H1 (cell line): ENCODE measurements around the gene CGNL1. TPM values are rescaled to one million over a fixed set of nuclear protein-coding genes. Genes with fewer than 3 reads are reported as not detected.

Source experiments
- CTCF ChIA-PET: fragments of 300-600 bp; sonication (Branson Sonifier 250); formaldehyde crosslinking; loops from one replicate; lab custom pipeline; 2021; ENCODE audit not compliant: partially characterized antibody; lab: Charles Lee
- POLR2A ChIA-PET: fragments of 300-600 bp; sonication (Branson Sonifier 250); formaldehyde crosslinking; loops from one replicate; lab custom pipeline; 2021; ENCODE audit warnings: inconsistent platforms; ENCODE audit not compliant: partially characterized antibody; lab: Charles Lee
- DNase-seq, 2 experiments: peaks; one replicate each; pipeline versions ENCODE4 v3.0.0 to v3.0.0-alpha.2; 2010 to 2022; ENCODE audit warnings: low spot score in 2 of 2, low read depth in 1 of 2, mixed read lengths in 1 of 2
- FAIRE-seq: peaks from 2 replicates; lab custom pipeline; 2011; peaks lifted over from hg19 to GRCh38; lab: Jason Lieb, UNC
- H2AFZ ChIP-seq: 2 replicates; pipeline ENCODE4 v1.8.1; 2012; ENCODE audit warnings: low read length, inconsistent platforms
- H2AK5ac ChIP-seq: 2 replicates; pipeline ENCODE4 v1.6.1; 2013; ENCODE audit warnings: low read depth, low read length
- H2BK120ac ChIP-seq: replicated peaks from 2 replicates; pipeline ENCODE3; 2013; ENCODE audit warnings: low read depth, low read length, inconsistent platforms
- H2BK12ac ChIP-seq: 2 replicates; pipeline ENCODE4 v1.6.1; 2013; ENCODE audit warnings: low read depth, low read length
- H2BK15ac ChIP-seq: 2 replicates; pipeline ENCODE4 v1.6.1; 2013; ENCODE audit warnings: low read length
- H2BK20ac ChIP-seq: 2 replicates; pipeline ENCODE4 v1.6.1; 2013; ENCODE audit warnings: low read length
- H2BK5ac ChIP-seq: 2 replicates; pipeline ENCODE4 v1.6.1; 2013; ENCODE audit warnings: low read depth, low read length
- H3K14ac ChIP-seq: 2 replicates; pipeline ENCODE4 v1.6.1; 2013; ENCODE audit warnings: inconsistent platforms; ENCODE audit not compliant: insufficient read length
- H3K18ac ChIP-seq: 2 replicates; pipeline ENCODE4 v1.6.1; 2013; ENCODE audit warnings: low read length; ENCODE audit errors: extremely low read depth
- H3K23ac ChIP-seq: 2 replicates; pipeline ENCODE4 v1.6.1; 2013; ENCODE audit warnings: inconsistent platforms; ENCODE audit not compliant: insufficient read length
- H3K23me2 ChIP-seq: 2 replicates; pipeline ENCODE4 v1.6.1; 2013; ENCODE audit warnings: low read depth, low read length
- H3K27ac ChIP-seq: 2 replicates; pipeline ENCODE4 v1.6.1; 2011; ENCODE audit warnings: low read depth, low read length, inconsistent platforms
- H3K27me3 ChIP-seq, 4 experiments: replicated peaks in 1 of 4; 1 replicate in 1 of 4; 2 replicates in 3 of 4; pipeline versions ENCODE4 v1.6.1 to v1.8.1; 2011 to 2013; ENCODE audit warnings: low read length in 3 of 4, mild to moderate bottlenecking in 3 of 4, inconsistent platforms in 2 of 4, mixed read lengths in 2 of 4, moderate library complexity in 1 of 4; ENCODE audit not compliant: control insufficient read depth in 3 of 4, insufficient read depth in 3 of 4; ENCODE audit errors: extremely low read depth in 1 of 4
- H3K36me3 ChIP-seq, 4 experiments: 2 replicates each; pipeline versions ENCODE4 v1.6.1 to v1.8.1; 2011 to 2013; ENCODE audit warnings: mild to moderate bottlenecking in 4 of 4, low read length in 3 of 4, moderate library complexity in 2 of 4, control low read depth in 1 of 4, inconsistent platforms in 1 of 4; ENCODE audit not compliant: insufficient read depth in 4 of 4, control insufficient read depth in 2 of 4
- H3K4ac ChIP-seq: replicated peaks from 2 replicates; pipeline ENCODE3; 2013; ENCODE audit warnings: low read length, low read depth, mixed read lengths, inconsistent platforms; ENCODE audit not compliant: insufficient read length
- H3K4me1 ChIP-seq, 4 experiments: replicated peaks in 1 of 4; 1 replicate in 1 of 4; 2 replicates in 3 of 4; pipeline versions ENCODE4 v1.6.1 to v1.8.1; 2011 to 2013; ENCODE audit warnings: low read length in 3 of 4, inconsistent platforms in 2 of 4, mixed read lengths in 1 of 4; ENCODE audit not compliant: insufficient read depth in 4 of 4, control insufficient read depth in 3 of 4
- H3K4me2 ChIP-seq, 2 experiments: 2 replicates each; pipeline versions ENCODE4 v1.6.1 to v1.8.1; 2011 to 2013; ENCODE audit warnings: low read depth in 2 of 2, low read length in 2 of 2, control low read depth in 1 of 2, inconsistent platforms in 1 of 2, mild to moderate bottlenecking in 1 of 2; ENCODE audit not compliant: insufficient read depth in 1 of 2
- H3K4me3 ChIP-seq, 4 experiments: fragments of 200-600, 300-600 bp in 1 of 4; sonication (generic), shearing (Covaris generic), sonication (Bioruptor Twin) in 1 of 4; 2 replicates each; pipeline versions ENCODE4 v1.5.1 to v1.8.1; 2011 to 2016; ENCODE audit warnings: low read length in 4 of 4, low read depth in 3 of 4, control low read depth in 2 of 4, inconsistent platforms in 2 of 4, mild to moderate bottlenecking in 2 of 4, mixed read lengths in 1 of 4, moderate library complexity in 1 of 4; ENCODE audit not compliant: insufficient read depth in 2 of 4; ENCODE audit errors: extremely low read depth in 1 of 4
- H3K56ac ChIP-seq: replicated peaks from 2 replicates; pipeline ENCODE3; 2013; ENCODE audit warnings: low read depth, mild to moderate bottlenecking, mixed read lengths, low read length, inconsistent platforms; ENCODE audit not compliant: insufficient read length
- H3K79me1 ChIP-seq: 2 replicates; pipeline ENCODE4 v1.6.1; 2013; ENCODE audit warnings: low read depth, low read length, control low read depth
- H3K79me2 ChIP-seq, 2 experiments: 2 replicates each; pipeline versions ENCODE4 v1.6.1 to v1.8.1; 2012 to 2013; ENCODE audit warnings: low read length in 2 of 2, mild to moderate bottlenecking in 2 of 2, inconsistent platforms in 1 of 2; ENCODE audit not compliant: insufficient read depth in 2 of 2, control insufficient read depth in 1 of 2
- H3K9ac ChIP-seq, 4 experiments: replicated peaks in 1 of 4; 1 replicate in 1 of 4; 2 replicates in 3 of 4; pipeline versions ENCODE4 v1.6.1 to v1.8.1; 2011 to 2013; ENCODE audit warnings: low read depth in 3 of 4, low read length in 3 of 4, control low read depth in 2 of 4, mild to moderate bottlenecking in 2 of 4, moderate library complexity in 2 of 4, inconsistent platforms in 1 of 4; ENCODE audit errors: extremely low read depth in 1 of 4
- H3K9me3 ChIP-seq, 2 experiments: 2 replicates each; pipeline versions ENCODE4 v1.6.1 to v1.8.1; 2012 to 2013; ENCODE audit warnings: mild to moderate bottlenecking in 2 of 2, moderate library complexity in 2 of 2, control low read depth in 1 of 2, inconsistent platforms in 1 of 2, low read depth in 1 of 2, low read length in 1 of 2, mixed read lengths in 1 of 2; ENCODE audit not compliant: insufficient read depth in 2 of 2
- H4K20me1 ChIP-seq, 2 experiments: replicated peaks in 1 of 2; 2 replicates each; pipeline versions ENCODE3 to v1.8.1; 2011 to 2013; ENCODE audit warnings: inconsistent platforms in 2 of 2, low read length in 2 of 2, mild to moderate bottlenecking in 1 of 2; ENCODE audit not compliant: insufficient read depth in 2 of 2, control insufficient read depth in 1 of 2
- H4K5ac ChIP-seq: 2 replicates; pipeline ENCODE4 v1.6.1; 2013; ENCODE audit warnings: low read length, low read depth, mixed read lengths, inconsistent platforms; ENCODE audit not compliant: insufficient read length
- H4K8ac ChIP-seq: 2 replicates; pipeline ENCODE4 v1.8.0; 2013; ENCODE audit warnings: mild to moderate bottlenecking, moderate library complexity, low read length, inconsistent platforms; ENCODE audit not compliant: insufficient read depth; ENCODE audit errors: extremely low read depth
- H4K91ac ChIP-seq: replicated peaks from 2 replicates; pipeline ENCODE3; 2013; ENCODE audit warnings: low read length, mixed read lengths, inconsistent platforms; ENCODE audit not compliant: insufficient read length
- ASH2L ChIP-seq: fragments of 200-600, 300-600 bp; sonication (generic); IDR thresholded peaks from one replicate; pipeline ENCODE4 v1.7.1; 2017; ENCODE audit warnings: low read length
- CHD1 ChIP-seq: IDR thresholded peaks from 2 replicates; pipeline ENCODE4 v1.6.1; 2012; ENCODE audit warnings: low read depth, low read length, improper control_type of control experiment
- HDAC2 ChIP-seq, 2 experiments: fragments of 300-600 bp in 1 of 2; sonication (generic) in 1 of 2; IDR thresholded peaks; 2 replicates each; pipeline ENCODE4 v1.6.1; 2011 to 2012; ENCODE audit warnings: low read depth in 2 of 2, low read length in 2 of 2, mild to moderate bottlenecking in 2 of 2, moderate library complexity in 2 of 2, borderline replicate concordance in 1 of 2, inconsistent platforms in 1 of 2
- KDM1A ChIP-seq: fragments of 200-600, 300-600 bp; sonication (generic); IDR thresholded peaks from 2 replicates; pipeline ENCODE4 v1.7.1; 2016; ENCODE audit warnings: mild to moderate bottlenecking, low read length, borderline replicate concordance
- POLR2A ChIP-seq, 2 experiments: IDR thresholded peaks; 1 replicate in 1 of 2; 2 replicates in 1 of 2; pipeline ENCODE4 v1.6.1; 2011; ENCODE audit warnings: low read depth in 2 of 2, low read length in 2 of 2, mild to moderate bottlenecking in 2 of 2; ENCODE audit errors: control extremely low read depth in 1 of 2
- POLR2AphosphoS5 ChIP-seq: IDR thresholded peaks from 2 replicates; pipeline ENCODE4 v1.6.1; 2011; ENCODE audit warnings: low read depth, low read length
- RBBP5 ChIP-seq: IDR thresholded peaks from 2 replicates; pipeline ENCODE4 v1.7.1; 2012; ENCODE audit warnings: low read depth, mild to moderate bottlenecking, inconsistent platforms, low read length, moderate library complexity, borderline replicate concordance
- RFX5 ChIP-seq: IDR thresholded peaks from 2 replicates; pipeline ENCODE4 v1.6.1; 2011; ENCODE audit warnings: low read depth, low read length, improper control_type of control experiment, borderline replicate concordance
- RXRA ChIP-seq: IDR thresholded peaks from 2 replicates; pipeline ENCODE4 v1.6.1; 2011; ENCODE audit warnings: low read depth, mild to moderate bottlenecking, low read length, moderate library complexity; ENCODE audit not compliant: insufficient read depth
- SP1 ChIP-seq: IDR thresholded peaks from 2 replicates; pipeline ENCODE4 v1.6.1; 2011; ENCODE audit warnings: low read depth, low read length
- SUZ12 ChIP-seq: fragments of 200-600 bp; sonication (generic); IDR thresholded peaks from 2 replicates; pipeline ENCODE4 v1.6.1; 2012; ENCODE audit warnings: mild to moderate bottlenecking, inconsistent platforms, low read length, moderate library complexity, mixed read lengths
- TBP ChIP-seq: IDR thresholded peaks from 2 replicates; pipeline ENCODE4 v1.6.1; 2011; ENCODE audit warnings: low read depth, low read length, improper control_type of control experiment
- WGBS, 2 experiments: shearing (Covaris generic) in 1 of 2; methylation state at CpG; one replicate each; pipeline versions ENCODE4 v1.1.6 to v1.1.7; 2013 to 2015; ENCODE audit warnings: low lambda C conversion rate in 2 of 2, mixed read lengths in 2 of 2, inconsistent platforms in 1 of 2, low coverage in 1 of 2, missing lambda C conversion rate in 1 of 2; ENCODE audit not compliant: insufficient replicate concordance in 2 of 2, insufficient coverage in 1 of 2, insufficient read length in 1 of 2; ENCODE audit errors: extremely low coverage in 1 of 2, missing lambda C conversion rate in 1 of 2; 5-methylcytosine and 5-hydroxymethylcytosine counted together
- polyA plus RNA-seq, 7 experiments: library from polyadenylated mRNA; depleted of rRNA in 3 of 7; stranded (reverse) in 5 of 7; unstranded in 2 of 7; fragments of >200 nt in 5 of 7; fragments of 200-250 nt in 2 of 7; gene quantifications; 1 replicate in 5 of 7; 2 replicates in 1 of 7; 4 replicates in 1 of 7; pipeline versions ENCODE4 v1.2.1 to v1.2.3, GENCODE V29; 2011 to 2013; ENCODE audit warnings: missing spikeins in 2 of 7, mixed read lengths in 2 of 7
- total RNA-seq: library from RNA; stranded (reverse); fragmentation: NEBNext Ultra II Directional; extraction: Animal tissue kit (Norgen Biotek cat#: 25700); gene quantifications from 2 replicates; pipeline ENCODE4 v1.2.1, GENCODE V29; 2021

The CGNL1 gene
- total and polyA plus RNA-seq, 2 of the 8 experiments (the other 6 are each of a cell fraction or from before 2014, with no cell fraction given): 21.8 to 75.6 TPM

DNA sequence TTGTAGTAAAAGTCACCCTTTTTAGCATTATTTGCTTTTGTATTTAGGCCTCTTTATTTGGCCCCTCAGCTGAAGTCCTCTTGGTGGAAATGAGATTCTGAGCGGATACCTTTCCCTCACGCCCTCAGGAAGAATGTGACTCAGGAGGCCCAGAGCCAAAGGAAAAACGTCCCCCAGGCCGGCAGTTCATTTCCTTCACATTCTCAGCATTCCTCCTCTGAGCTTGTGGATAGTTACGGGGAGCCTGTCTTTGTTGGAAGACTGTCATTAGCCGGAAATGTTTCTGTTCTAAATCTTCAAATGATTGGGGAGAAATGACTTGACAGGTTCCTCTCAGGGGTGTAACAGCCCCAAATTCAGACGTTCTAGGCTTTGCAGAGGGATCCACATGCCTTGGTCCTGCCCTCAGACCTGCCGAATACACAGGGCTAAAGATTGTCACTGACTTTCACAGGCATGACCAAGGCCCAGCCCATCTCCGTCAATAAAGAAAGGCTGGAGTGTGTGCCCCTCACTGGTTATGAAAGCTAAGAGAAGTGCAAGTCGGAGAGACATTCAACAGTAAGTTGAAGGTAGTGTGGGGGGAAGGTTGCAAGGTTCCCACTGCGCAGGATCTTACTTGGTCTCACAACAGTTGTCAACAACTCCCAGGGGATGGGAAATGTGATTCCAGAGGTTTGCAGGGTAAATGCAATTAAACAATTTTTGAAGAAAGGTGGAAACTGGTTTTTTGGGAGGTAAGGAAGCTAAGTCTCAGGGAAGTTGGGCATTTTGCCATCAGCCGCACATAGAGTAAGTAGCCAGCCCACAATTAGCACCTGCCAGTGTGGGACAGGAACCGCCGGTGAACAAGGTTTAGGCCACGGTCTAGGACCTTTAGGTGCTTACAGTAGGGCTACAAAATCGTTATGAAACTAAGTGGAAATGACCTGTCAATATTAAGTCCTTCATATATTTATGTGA, 175.7 kb downstream of the CGNL1 start:
- CTCF ChIA-PET: interaction anchor here (0.6 to 4.7 kb wide), 11 partner anchors 8 to 915 kb away, joined by 3 to 29 read pairs (median 5); no protein-coding TSS in a partner anchor
- Histone ChIP-seq H2BK120ac (no peak overlapping the region), H3K9ac (no peak overlapping the region), H3K4ac (no peak overlapping the region), H3K79me2 (no peaks in the 10 kb centered on the region), H3K23me2 (no peaks in the 10 kb centered on the region), H3K18ac (no peak overlapping the region), H3K27ac (peak overlapping the region; percentile 31; the same call in 1 of the 2 replicates), H2AFZ (no peak overlapping the region), H4K20me1 (no peaks in the 10 kb centered on the region), H3K14ac (no peak overlapping the region), H3K56ac (no peak overlapping the region), H4K5ac (no peak overlapping the region), H2BK5ac (peak overlapping the region; percentile 76), H3K79me1 (no peaks in the 10 kb centered on the region), H3K4me2 (0 out of 4 replicates have a peak overlapping the region, but pooled peaks have one; percentile 6 to 21), H3K36me3 (peaks cover 14 to 35% (median 22%) of the 10 kb centered on the region in 4 experiments; a peak in 7 of 8 replicates), H2AK5ac (no peak overlapping the region), H4K8ac (no peak overlapping the region), H3K23ac (no peak overlapping the region), H3K9me3 (no peaks in the 10 kb centered on the region), H3K4me3 (no peak overlapping the region), H2BK12ac (peak overlapping the region; percentile 91), H2BK15ac (peak overlapping the region; percentile 76; the same call in 1 of the 2 replicates), H3K27me3 (no peaks in the 10 kb centered on the region), H3K4me1 (peaks cover 0 to 13% (median 5%) of the 10 kb centered on the region in 4 experiments; a peak in 6 of 7 replicates), H4K91ac (no peak overlapping the region), H2BK20ac (no peak overlapping the region)
- peak; percentile 50 for FAIRE-seq
- POLR2A ChIA-PET: interaction anchor here (1.5 kb wide), 1 partner anchor 18 kb away, joined by 5 read pairs; no protein-coding TSS in a partner anchor
- WGBS, 2 experiments: 75% methylated on average over 16 of the region's 16 CpGs; no CpG with 5 or more reads in 1 of the 2 experiments
- DNase-seq: peak in 1 of 2 experiments; percentile 51
- TF ChIP-seq RXRA: no peak
- TF ChIP-seq KDM1A: no peak
- TF ChIP-seq TBP: no peak
- peak; percentile 45 for TF ChIP-seq SP1
- no peak for TF ChIP-seq CHD1
- TF ChIP-seq SUZ12: no peak
- no peak for TF ChIP-seq ASH2L
- no peak for TF ChIP-seq HDAC2 (IDR thresholded peaks at IDR 0.05; ENCODE audit: borderline replicate concordance in 1 of 2, low read depth in 2 of 2, low read length in 2 of 2)
- TF ChIP-seq RBBP5: no peak
- TF ChIP-seq POLR2A (IDR thresholded peaks at IDR 0.05; ENCODE audit: control extremely low read depth in 1 of 2, low read depth in 2 of 2, low read length in 2 of 2): peak in 1 of 2 experiments; percentile 21; a peak in 1 of 3 replicates
- TF ChIP-seq POLR2AphosphoS5: no peak
- no peak for TF ChIP-seq RFX5
